Activated CD4-positive, alpha-beta T cell treated with anti-CD3 and anti-CD28 coated beads for 24 hours (primary cell): ENCODE measurements around the gene RYR2.
"Not testable (repeated sequence)": the region's sequence is repeated elsewhere in the genome, so short reads cannot be mapped to it uniquely, and the experiment has no call there.

Source experiments
- DNase-seq, 2 donors: peaks; one replicate each; pipeline ENCODE4 v3.0.0-alpha.2; 2020; ENCODE audit warnings: low read depth in 2 of 2

The RYR2 gene

DNA sequence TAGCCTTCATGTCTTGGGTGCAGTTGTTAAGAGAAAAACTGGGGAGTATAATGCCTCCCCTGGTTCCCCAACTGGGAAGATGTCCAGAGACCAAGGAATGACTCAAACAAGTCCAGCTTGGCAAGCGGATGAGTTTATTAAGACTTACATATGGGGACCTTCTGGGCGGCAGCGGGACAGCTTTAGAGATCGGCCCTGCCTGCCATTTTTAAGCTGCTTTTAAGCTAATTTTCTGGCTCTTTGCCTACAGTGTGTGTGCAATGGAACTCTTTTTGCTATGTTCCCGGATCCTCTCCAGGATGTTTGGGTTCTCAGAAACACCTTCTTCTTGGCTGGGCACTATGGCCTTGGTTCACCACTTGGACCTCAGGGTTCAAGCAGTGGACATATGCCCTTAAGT is 99.5 kb downstream of the RYR2 start:
- DNase-seq = no peak

GRCh38 chr1:237145379-237146135 is 103.6 kb downstream of the RYR2 start:
- DNase-seq = no peak

DNA sequence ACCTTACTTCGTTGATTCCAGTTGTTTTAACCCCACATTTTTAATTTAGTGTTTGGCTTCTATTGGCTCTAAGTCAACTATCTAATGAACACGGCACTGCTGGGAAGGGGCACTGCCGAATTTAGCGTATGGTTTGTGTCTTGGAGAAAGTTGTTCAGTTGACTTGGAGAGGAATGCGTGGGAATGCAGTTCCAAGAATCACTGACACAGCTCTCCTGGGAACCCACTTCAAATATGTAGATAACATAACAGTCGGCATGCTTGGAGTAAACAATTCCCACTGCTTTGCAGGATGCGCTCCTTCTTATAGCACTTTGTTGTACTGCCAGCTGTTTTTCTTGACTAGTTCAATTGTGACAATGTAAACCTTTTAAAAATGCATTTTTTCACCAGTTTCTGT is 104.3 kb downstream of the RYR2 start:
- DNase-seq = no peak

GRCh38 chr1:237149857-237150256 is 107.9 kb downstream of the RYR2 start:
- no peak for DNase-seq

DNA sequence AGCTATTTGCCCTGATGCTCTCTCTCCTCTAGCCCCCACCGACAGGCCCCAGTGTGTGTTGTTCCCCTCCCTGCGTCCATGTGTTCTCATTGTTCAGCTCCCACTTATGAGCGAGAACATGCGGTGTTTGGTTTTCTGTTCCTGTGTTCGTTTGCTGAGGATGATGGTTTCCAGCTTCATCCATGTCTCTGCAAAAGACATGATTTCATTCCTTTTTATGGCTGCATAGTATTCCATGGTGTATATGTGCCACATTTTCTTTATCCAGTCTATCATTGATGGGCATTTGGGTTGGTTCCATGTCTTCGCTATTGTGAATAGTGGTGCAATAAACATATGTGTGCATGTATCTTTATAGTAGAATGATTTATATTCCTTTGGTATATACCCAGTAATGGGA is 110.0 kb downstream of the RYR2 start:
- not testable (repeated sequence) for DNase-seq

DNA sequence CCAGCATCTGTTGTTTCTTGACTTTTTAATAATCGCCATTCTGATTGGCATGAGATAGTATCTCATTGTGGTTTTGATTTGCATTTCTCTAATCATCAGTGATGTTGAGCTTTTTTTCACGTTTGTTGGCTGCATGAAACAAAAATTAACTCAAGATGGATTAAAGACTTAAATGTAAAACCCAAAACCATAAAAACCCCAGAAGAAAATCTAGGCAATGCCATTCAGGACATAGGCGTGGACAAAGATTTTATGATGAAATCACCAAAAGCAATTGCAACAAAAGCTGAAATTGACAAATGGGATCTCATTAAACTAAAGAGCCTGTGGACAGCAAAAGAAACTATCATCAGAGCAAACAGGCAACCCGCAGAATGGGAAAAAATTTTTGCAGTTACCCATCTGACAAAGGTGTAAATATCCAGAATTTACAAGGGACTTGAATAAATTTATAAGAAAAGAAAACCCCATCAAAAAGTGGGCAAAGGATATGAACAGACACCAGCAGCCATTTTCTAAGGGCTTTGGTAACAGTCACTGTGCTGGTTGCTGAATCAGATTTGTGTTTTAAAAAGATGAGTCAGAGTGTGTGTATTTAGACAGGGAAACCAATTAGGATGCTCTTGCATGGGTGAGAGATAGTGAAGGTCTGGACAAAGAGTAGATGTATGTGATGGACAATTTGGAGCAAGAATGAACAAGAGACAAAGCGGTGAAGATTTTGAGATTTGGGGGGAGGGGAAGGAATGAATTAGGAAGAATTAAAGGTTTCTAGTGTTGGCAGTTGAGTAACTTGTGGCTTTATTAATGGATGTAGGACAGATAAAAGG is 110.7 kb downstream of the RYR2 start:
- DNase-seq = no peak

DNA sequence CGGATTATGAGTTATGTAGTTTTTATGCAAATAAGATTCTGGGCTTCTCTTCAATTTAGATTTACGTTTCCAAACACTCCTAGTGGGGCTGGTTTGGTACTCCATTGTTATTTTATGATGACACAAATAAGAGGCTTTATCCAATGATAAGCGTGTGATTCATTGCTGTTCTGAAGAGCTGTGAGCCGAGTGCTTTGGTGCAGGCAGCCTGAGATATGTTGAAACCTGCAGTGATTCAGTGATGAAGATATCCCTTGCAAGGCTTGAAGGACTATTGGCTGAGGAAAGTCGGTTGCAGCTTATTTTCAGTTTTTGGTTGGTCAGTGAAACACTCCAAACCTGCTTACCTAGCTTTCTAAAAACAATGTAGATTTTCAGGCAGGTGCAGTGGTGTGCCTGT is 112.2 kb downstream of the RYR2 start:
- DNase-seq = no peak

- no peak for DNase-seq
These were observed 122.7 kb downstream of the RYR2 start for GRCh38 chr1:237164406-237165352.

GRCh38 chr1:237166086-237166485 is 124.1 kb downstream of the RYR2 start:
- no peak for DNase-seq

DNA sequence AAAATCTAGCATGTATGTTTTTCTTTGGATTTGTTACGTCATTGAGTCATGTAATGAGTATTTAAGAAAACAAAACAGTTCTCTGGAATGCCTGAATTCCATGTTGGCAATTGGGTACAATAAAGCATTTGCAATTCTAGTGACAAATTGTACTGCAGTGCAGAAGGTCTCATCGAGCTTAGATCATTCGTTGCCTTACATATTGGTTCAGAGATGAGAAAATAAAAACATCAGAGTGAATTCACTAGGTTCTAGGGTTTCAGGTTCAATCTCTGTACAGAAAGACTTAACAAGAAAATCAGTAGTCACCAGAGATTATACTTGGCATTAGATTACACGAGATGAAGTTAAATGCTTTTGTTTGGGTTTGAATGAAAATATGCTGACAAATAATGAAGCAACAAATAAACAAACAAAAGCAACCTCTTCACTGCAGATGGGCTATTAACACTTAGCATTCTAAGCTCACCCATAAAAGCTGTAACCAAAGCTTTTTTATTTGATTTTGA is 124.7 kb downstream of the RYR2 start:
- no peak for DNase-seq

DNA sequence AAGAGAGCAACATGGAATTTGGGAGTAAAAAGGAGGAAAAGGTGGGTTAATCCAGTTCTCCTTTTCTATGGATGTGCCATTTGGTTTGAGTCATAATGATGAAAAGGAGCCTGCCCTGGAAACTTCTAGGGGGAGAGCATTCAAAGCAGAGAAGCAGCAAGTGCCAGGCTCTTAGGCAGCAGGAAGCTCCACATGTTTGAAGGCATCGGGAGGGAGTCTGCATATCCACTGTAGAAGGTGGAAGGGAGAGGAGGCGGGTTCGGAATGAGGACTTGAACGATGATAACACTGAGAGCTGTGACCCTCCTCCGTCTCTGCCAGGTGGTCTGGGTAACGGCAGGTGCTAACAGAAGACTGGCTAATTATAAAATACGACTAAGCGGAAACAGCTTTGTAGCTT is 128.2 kb downstream of the RYR2 start:
- DNase-seq = no peak

- no peak for DNase-seq
These were observed 129.6 kb downstream of the RYR2 start for GRCh38 chr1:237171454-237172117.

DNA sequence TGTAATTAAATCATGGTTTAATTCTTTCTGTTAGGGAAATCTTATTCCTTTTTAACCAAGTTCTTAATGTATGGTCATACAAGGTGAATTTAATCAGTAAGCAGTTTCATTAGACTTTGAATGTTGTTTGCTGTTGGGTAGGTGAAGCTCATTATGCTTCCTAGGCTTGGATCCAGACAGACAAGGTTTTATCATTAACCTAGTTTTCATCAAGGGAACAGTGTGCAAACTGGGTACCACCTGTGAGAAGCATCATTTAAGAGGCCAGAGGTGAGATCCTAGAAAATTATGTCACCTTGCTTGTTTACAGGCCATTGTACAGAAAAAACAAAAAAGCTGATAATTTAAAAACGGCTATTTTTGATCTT is 130.1 kb downstream of the RYR2 start:
- no peak for DNase-seq

- no peak for DNase-seq
These were observed 137.5 kb downstream of the RYR2 start for GRCh38 chr1:237179503-237179902.

DNA sequence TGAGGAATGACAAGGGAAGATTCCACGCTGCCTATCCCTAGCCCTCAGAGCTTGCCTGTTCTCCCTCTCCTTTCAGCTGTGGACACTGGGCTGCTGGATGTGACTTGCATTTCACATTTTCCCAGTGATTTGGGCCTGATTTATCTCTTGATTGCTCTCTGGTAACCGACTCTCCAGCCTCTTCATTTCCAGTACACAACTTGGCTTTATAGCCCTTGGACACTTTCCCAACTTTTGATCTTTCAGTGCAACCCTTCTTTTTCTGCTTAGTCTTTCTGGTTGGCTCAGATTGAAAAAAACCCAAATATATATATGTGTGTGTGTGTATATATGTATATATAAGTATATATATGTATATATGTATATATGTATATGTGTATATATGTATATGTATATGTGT is 138.3 kb downstream of the RYR2 start:
- DNase-seq = no peak

DNA sequence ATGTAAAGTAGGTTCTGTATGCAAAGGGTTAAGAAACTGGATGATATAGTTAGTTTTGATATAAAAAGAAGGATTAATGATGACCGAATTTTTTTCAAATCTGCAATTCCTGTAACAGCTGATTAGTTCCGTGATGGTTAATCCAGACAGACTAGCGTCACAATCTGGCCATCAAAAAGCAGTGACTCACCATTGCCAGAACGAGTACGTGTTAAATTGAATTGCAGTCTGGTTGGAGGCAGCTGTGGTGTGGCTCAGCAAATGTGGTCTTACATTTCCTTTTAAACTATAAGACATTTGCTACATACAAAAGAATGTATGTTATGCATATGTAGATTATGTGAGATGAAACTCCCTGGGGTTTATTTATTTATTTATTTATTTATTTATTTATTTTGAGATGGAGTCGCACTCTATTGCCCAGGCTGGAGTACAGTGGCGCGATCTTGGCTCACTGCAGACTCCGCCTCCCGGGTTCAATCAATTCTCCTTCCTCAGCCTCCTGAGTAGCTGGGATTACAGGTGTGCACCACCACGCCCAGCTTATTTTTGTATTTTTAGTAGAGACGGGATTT is 139.8 kb downstream of the RYR2 start:
- DNase-seq = no peak

DNA sequence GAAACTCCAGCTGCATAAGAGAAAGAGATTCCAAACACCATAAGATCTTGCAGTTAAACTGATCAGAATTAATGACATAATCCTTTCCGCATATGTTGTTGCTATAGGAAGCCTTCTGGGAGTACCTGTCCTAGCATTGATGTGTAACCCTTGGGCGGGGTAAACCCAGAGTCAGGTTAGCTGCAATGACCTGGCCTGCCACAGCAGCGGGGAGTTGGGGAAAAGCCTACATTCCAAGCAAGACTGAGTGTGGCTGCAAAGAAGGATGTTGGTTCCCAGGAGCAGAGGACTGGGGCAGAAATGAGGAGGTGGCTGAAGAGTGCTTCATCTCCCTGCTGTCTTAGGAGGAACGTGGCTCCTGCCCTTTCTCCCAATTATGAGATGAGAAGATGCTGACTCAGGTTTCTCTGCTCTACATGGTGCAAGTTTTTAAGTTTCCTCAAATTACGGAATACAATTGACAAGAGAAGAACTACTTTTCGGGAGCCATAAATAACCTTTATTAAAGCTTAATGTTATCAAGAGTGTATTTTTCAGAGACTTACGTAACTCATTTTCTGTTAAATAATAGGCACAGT is 142.1 kb downstream of the RYR2 start:
- DNase-seq = no peak

DNA sequence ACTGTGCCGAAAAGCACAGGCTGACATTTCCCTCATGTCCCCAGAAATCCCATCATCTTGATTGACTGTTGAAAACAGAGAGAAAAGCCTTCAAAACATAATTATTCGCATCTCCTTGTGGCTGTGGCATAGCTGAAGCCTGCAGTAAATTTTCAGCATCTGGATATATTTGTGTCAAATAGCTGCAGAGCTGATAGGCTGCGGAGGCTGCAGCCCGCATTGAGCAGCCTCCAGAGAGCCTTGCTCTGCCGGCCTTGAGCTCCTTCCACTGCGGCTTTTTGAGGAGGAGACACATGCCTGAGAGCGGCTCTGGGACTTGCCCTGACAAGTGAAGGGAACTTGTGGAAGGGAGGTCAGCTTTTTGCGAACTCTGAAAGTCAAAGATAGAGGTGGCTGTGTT is 144.7 kb downstream of the RYR2 start:
- no peak for DNase-seq

- no peak for DNase-seq
These were observed 145.9 kb downstream of the RYR2 start for GRCh38 chr1:237187842-237188241.

DNA sequence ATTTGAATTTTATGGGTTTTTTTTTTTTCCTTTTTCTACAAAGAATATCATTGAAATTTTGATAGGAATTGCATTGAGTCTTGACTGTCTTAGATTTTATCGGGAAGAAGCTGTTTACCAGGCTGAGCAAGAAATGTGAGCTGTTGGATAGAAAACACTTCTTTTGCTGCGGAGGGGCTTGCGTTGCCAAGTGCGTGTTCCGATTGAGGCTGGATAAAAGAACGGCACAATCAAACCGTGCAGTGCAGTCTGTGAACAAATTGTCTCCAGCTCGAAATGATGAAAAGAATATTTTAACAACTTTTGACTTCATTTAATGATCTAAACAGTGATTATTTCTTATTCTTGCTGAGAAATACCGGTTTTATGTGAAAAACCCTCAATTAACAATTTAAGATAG is 149.4 kb downstream of the RYR2 start:
- DNase-seq = no peak
